ENCODE measurements around the gene HELZ2. TPM values are rescaled to one million over a fixed set of nuclear protein-coding genes. Genes with fewer than 3 reads are reported as not detected.

The HELZ2 gene
- total RNA-seq, 2 experiments from 2014 or later, result 6.5 to 8.3 TPM

- Histone ChIP-seq H4K20me1 (ENCODE audit: insufficient read depth, low read length) (no peaks in the 10 kb centered on the region), H3K4me3 (ENCODE audit: low read depth, low read length, poor library complexity, severe bottlenecking) (no peak overlapping the region), H3K9me3 (ENCODE audit: low read length) (peaks cover 6% of the 10 kb centered on the region; the same call in 1 of the 2 replicates), H3K4me2 (ENCODE audit: low read length) (no peak overlapping the region), H3K4me1 (ENCODE audit: insufficient read depth, low read length, poor library complexity, severe bottlenecking) (no peaks in the 10 kb centered on the region), H3K9me2 (ENCODE audit: insufficient read depth, low read length) (no peaks in the 10 kb centered on the region), H3K27ac (ENCODE audit: low read depth, low read length, poor library complexity, severe bottlenecking) (no peak overlapping the region), H2AFZ (ENCODE audit: low read length) (no peak overlapping the region), H3K79me2 (ENCODE audit: insufficient read depth, low read depth, low read length) (no peaks in the 10 kb centered on the region), H3K36me3 (ENCODE audit: insufficient read depth, low read length) (peaks cover 18% of the 10 kb centered on the region)
- TF ChIP-seq EZH2phosphoT487 (IDR thresholded peaks at IDR 0.05; ENCODE audit: borderline replicate concordance, low read depth, low read length) (no peak), CTCF (conservative IDR thresholded peaks at IDR 0.05; ENCODE audit: low read length) (no peak)
- ChIA-PET CTCF (ENCODE audit: unreplicated experiment) (no interaction called here), POLR2A (no interaction called here)
- intact Hi-C loops (cut with micrococcal nuclease; ENCODE audit: unreplicated experiment), result no loop called here
- no peak for DNase-seq (ENCODE audit: low spot score)
- no TSS peak for BruUV-seq (replicated peaks)
Observed at GRCh38 chr20:63527184-63527583, 46.9 kb downstream of the HELZ2 start.

GRCh38 chr20:63525971-63526370, 48.1 kb downstream of the HELZ2 start:
- H3K4me3 ChIP-seq (ENCODE audit: low read depth, low read length, poor library complexity, severe bottlenecking), result no peak overlapping the region
- H3K36me3 ChIP-seq (ENCODE audit: insufficient read depth, low read length), result peaks cover 21% of the 10 kb centered on the region
- POLR2A ChIA-PET, result no interaction called here
- CTCF ChIA-PET (ENCODE audit: unreplicated experiment), result no interaction called here
- no peaks in the 10 kb centered on the region; the same call in 1 of the 2 replicates for H3K79me2 ChIP-seq (ENCODE audit: insufficient read depth, low read depth, low read length)
- peaks cover 4% of the 10 kb centered on the region for H3K4me1 ChIP-seq (ENCODE audit: insufficient read depth, low read length, poor library complexity, severe bottlenecking)
- peaks cover 6% of the 10 kb centered on the region; the same call in 1 of the 2 replicates for H3K9me3 ChIP-seq (ENCODE audit: low read length)
- no peaks in the 10 kb centered on the region for H3K9me2 ChIP-seq (ENCODE audit: insufficient read depth, low read length)
- no peak overlapping the region for H3K4me2 ChIP-seq (ENCODE audit: low read length)
- H4K20me1 ChIP-seq (ENCODE audit: insufficient read depth, low read length), result no peaks in the 10 kb centered on the region
- no peak for TF ChIP-seq CTCF (conservative IDR thresholded peaks at IDR 0.05; ENCODE audit: low read length)
- no peak for TF ChIP-seq EZH2phosphoT487 (IDR thresholded peaks at IDR 0.05; ENCODE audit: borderline replicate concordance, low read depth, low read length)
- intact Hi-C loops (cut with micrococcal nuclease; ENCODE audit: unreplicated experiment), result no loop called here
- no TSS peak for BruUV-seq (replicated peaks)
- no peak overlapping the region for H2AFZ ChIP-seq (ENCODE audit: low read length)
- no peak overlapping the region for H3K27ac ChIP-seq (ENCODE audit: low read depth, low read length, poor library complexity, severe bottlenecking)
- DNase-seq (ENCODE audit: low spot score), result no peak

GRCh38 chr20:63525185-63525584, 48.9 kb downstream of the HELZ2 start:
- ChIA-PET CTCF (ENCODE audit: unreplicated experiment) (no interaction called here), POLR2A (no interaction called here)
- no peak for DNase-seq (ENCODE audit: low spot score)
- no TSS peak for BruUV-seq (replicated peaks)
- H3K4me2 ChIP-seq (ENCODE audit: low read length), result no peak overlapping the region
- no peaks in the 10 kb centered on the region; the same call in 1 of the 2 replicates for H3K79me2 ChIP-seq (ENCODE audit: insufficient read depth, low read depth, low read length)
- TF ChIP-seq EZH2phosphoT487 (IDR thresholded peaks at IDR 0.05; ENCODE audit: borderline replicate concordance, low read depth, low read length) (no peak), CTCF (conservative IDR thresholded peaks at IDR 0.05; ENCODE audit: low read length) (no peak)
- intact Hi-C loops (cut with micrococcal nuclease; ENCODE audit: unreplicated experiment), result no loop called here
- H3K9me2 ChIP-seq (ENCODE audit: insufficient read depth, low read length), result no peaks in the 10 kb centered on the region
- peaks cover 6% of the 10 kb centered on the region; the same call in 1 of the 2 replicates for H3K9me3 ChIP-seq (ENCODE audit: low read length)
- H3K4me3 ChIP-seq (ENCODE audit: low read depth, low read length, poor library complexity, severe bottlenecking), result no peak overlapping the region
- peaks cover 4% of the 10 kb centered on the region for H3K4me1 ChIP-seq (ENCODE audit: insufficient read depth, low read length, poor library complexity, severe bottlenecking)
- no peaks in the 10 kb centered on the region for H4K20me1 ChIP-seq (ENCODE audit: insufficient read depth, low read length)
- H3K36me3 ChIP-seq (ENCODE audit: insufficient read depth, low read length), result peaks cover 21% of the 10 kb centered on the region
- H2AFZ ChIP-seq (ENCODE audit: low read length), result no peak overlapping the region
- H3K27ac ChIP-seq (ENCODE audit: low read depth, low read length, poor library complexity, severe bottlenecking), result no peak overlapping the region

Other genes with a start within 250 kb of the HELZ2 start
- gene CHRNA4, start 212.9 kb downstream of the HELZ2 start, total RNA-seq (2014; rRNA removed; shearing (Covaris generic)), result not detected in 2 replicates
- not detected in 2 replicates for gene CHRNA4, start 212.9 kb downstream of the HELZ2 start, total RNA-seq (2022)
- not detected in 2 replicates for gene KCNQ2, start 101.6 kb downstream of the HELZ2 start, total RNA-seq (2014; rRNA removed; shearing (Covaris generic))
- not detected in 2 replicates for gene KCNQ2, start 101.6 kb downstream of the HELZ2 start, total RNA-seq (2022)
- 0.22 and 0.36 TPM in 2 replicates for gene EEF1A2, start 75.2 kb downstream of the HELZ2 start, total RNA-seq (2014; rRNA removed; shearing (Covaris generic))
- 0.92 TPM in 1 of 2 replicates, not detected in the other for gene EEF1A2, start 75.2 kb downstream of the HELZ2 start, total RNA-seq (2022)
- gene PPDPF, start 53.5 kb downstream of the HELZ2 start, total RNA-seq (2014; rRNA removed; shearing (Covaris generic)), result 16.5 and 34.9 TPM in 2 replicates
- gene PPDPF, start 53.5 kb downstream of the HELZ2 start, total RNA-seq (2022), result 117 and 126 TPM in 2 replicates
- 0.05 and 0.13 TPM in 2 replicates for gene PTK6, start 36.9 kb downstream of the HELZ2 start, total RNA-seq (2014; rRNA removed; shearing (Covaris generic))
- 1.8 and 2.0 TPM in 2 replicates for gene PTK6, start 36.9 kb downstream of the HELZ2 start, total RNA-seq (2022)
- not detected in 2 replicates for gene SRMS, start 26.5 kb downstream of the HELZ2 start, total RNA-seq (2014; rRNA removed; shearing (Covaris generic))
- gene SRMS, start 26.5 kb downstream of the HELZ2 start, total RNA-seq (2022), result 0.42 TPM in 1 of 2 replicates, not detected in the other
- gene FNDC11, start 20.1 kb downstream of the HELZ2 start, total RNA-seq (2014; rRNA removed; shearing (Covaris generic)), result 0.15 and 0.41 TPM in 2 replicates
- 2.1 and 3.0 TPM in 2 replicates for gene FNDC11, start 20.1 kb downstream of the HELZ2 start, total RNA-seq (2022)
- gene GMEB2, start 52.9 kb upstream of the HELZ2 start, total RNA-seq (2014; rRNA removed; shearing (Covaris generic)), result 14.3 and 15.6 TPM in 2 replicates
- gene GMEB2, start 52.9 kb upstream of the HELZ2 start, total RNA-seq (2022), result 15.0 and 15.6 TPM in 2 replicates
- gene STMN3, start 79.2 kb upstream of the HELZ2 start, total RNA-seq (2014; rRNA removed; shearing (Covaris generic)), result 4.0 and 6.7 TPM in 2 replicates
- gene STMN3, start 79.2 kb upstream of the HELZ2 start, total RNA-seq (2022), result 6.7 and 7.5 TPM in 2 replicates
- 20.0 and 22.5 TPM in 2 replicates for gene RTEL1, start 84.1 kb upstream of the HELZ2 start, total RNA-seq (2014; rRNA removed; shearing (Covaris generic))
- 47.2 and 55.0 TPM in 2 replicates for gene RTEL1, start 84.1 kb upstream of the HELZ2 start, total RNA-seq (2022)
- gene TNFRSF6B, start 122.4 kb upstream of the HELZ2 start, total RNA-seq (2014; rRNA removed; shearing (Covaris generic)), result 1.4 and 6.6 TPM in 2 replicates
- gene TNFRSF6B, start 122.4 kb upstream of the HELZ2 start, total RNA-seq (2022), result 1.0 TPM in 1 of 2 replicates, not detected in the other
- 47.9 and 53.3 TPM in 2 replicates for gene ARFRP1, start 133.7 kb upstream of the HELZ2 start, total RNA-seq (2014; rRNA removed; shearing (Covaris generic))
- gene ARFRP1, start 133.7 kb upstream of the HELZ2 start, total RNA-seq (2022), result 82.1 and 85.6 TPM in 2 replicates
- 43.1 and 43.9 TPM in 2 replicates for gene ZGPAT, start 133.8 kb upstream of the HELZ2 start, total RNA-seq (2014; rRNA removed; shearing (Covaris generic))
- gene ZGPAT, start 133.8 kb upstream of the HELZ2 start, total RNA-seq (2022), result 50.8 and 55.4 TPM in 2 replicates
- 66.3 and 76.4 TPM in 2 replicates for gene LIME1, start 162.4 kb upstream of the HELZ2 start, total RNA-seq (2014; rRNA removed; shearing (Covaris generic))
- 67.9 and 75.6 TPM in 2 replicates for gene LIME1, start 162.4 kb upstream of the HELZ2 start, total RNA-seq (2022)
- gene SLC2A4RG, start 165.5 kb upstream of the HELZ2 start, total RNA-seq (2014; rRNA removed; shearing (Covaris generic)), result 69.8 and 77.9 TPM in 2 replicates
- gene SLC2A4RG, start 165.5 kb upstream of the HELZ2 start, total RNA-seq (2022), result 110 and 113 TPM in 2 replicates